ENCODE data around the gene CACNB1.

The CACNB1 gene

DNA sequence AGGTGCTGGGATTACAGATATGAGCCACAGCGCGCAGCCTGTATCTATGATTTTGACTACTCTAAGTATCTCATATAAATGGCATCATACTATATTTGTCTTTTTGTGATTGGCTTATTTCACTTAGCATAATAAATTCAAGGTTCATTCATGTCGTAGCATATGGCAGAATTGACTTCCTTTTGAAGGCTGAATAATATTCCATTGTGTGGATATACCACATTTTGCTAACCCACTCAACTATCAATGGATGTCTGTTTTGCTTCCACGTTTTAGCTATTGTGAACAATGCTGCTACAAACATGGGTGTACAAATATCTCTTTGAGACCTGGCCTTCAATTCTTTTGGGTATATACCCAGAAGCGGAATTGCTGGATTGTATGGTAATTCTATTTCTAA is 56.2 kb downstream of the CACNB1 start:
- TF ChIP-seq, protein P1, sequence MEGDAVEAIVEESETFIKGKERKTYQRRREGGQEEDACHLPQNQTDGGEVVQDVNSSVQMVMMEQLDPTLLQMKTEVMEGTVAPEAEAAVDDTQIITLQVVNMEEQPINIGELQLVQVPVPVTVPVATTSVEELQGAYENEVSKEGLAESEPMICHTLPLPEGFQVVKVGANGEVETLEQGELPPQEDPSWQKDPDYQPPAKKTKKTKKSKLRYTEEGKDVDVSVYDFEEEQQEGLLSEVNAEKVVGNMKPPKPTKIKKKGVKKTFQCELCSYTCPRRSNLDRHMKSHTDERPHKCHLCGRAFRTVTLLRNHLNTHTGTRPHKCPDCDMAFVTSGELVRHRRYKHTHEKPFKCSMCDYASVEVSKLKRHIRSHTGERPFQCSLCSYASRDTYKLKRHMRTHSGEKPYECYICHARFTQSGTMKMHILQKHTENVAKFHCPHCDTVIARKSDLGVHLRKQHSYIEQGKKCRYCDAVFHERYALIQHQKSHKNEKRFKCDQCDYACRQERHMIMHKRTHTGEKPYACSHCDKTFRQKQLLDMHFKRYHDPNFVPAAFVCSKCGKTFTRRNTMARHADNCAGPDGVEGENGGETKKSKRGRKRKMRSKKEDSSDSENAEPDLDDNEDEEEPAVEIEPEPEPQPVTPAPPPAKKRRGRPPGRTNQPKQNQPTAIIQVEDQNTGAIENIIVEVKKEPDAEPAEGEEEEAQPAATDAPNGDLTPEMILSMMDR (IDR thresholded peaks at IDR 0.05), result no peak

DNA sequence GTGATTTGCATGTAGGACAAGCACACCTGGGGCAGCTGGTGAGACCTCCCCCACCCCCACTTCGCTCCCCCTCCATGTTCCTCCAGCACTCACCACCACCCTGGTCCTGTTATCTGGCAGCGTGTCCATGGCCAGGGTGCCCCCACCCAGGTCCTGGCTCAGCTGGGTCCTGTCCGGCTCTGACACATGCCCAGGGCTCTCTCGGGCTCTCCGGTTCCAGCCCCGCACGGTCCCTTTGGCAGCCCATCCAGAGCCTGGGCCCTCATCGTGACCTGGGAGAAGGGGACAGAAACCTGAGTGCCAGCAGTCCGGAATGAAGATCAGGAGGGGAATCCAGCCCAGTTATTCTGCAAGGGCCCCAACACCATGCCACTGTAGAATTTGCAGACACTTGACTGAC is 57.9 kb downstream of the CACNB1 start:
- TF ChIP-seq, protein P1 (IDR thresholded peaks at IDR 0.05), result no peak
- TF ChIP-seq ZFX (IDR thresholded peaks at IDR 0.05; ENCODE audit: borderline replicate concordance), result no peak
- no peak overlapping the region for H3K27ac ChIP-seq

More for the DNA sequence above, 56.2 kb downstream of the CACNB1 start:
- H3K27ac ChIP-seq, result no peak overlapping the region

DNA sequence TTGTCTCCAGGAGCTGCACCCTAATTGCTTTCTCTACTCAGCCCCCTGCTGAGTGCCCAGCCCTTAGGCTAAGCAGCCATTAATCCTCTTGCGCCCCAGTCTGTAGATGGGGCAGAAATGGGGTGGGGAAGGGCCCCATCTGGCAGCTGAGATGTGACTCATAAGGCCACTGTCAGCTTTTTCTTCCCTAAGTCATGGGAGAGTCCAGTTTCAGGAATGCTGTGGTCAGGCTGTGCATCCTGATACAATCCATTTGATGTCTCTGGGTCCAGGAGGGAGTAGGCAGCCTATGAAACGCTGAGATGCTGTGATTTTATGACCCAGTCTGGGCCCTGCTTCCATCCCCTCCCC is 58.3 kb downstream of the CACNB1 start:
- H3K27ac ChIP-seq, result no peak overlapping the region
- no peak for TF ChIP-seq ZFX (IDR thresholded peaks at IDR 0.05; ENCODE audit: borderline replicate concordance)
- TF ChIP-seq, protein P1 (IDR thresholded peaks at IDR 0.05), result no peak

DNA sequence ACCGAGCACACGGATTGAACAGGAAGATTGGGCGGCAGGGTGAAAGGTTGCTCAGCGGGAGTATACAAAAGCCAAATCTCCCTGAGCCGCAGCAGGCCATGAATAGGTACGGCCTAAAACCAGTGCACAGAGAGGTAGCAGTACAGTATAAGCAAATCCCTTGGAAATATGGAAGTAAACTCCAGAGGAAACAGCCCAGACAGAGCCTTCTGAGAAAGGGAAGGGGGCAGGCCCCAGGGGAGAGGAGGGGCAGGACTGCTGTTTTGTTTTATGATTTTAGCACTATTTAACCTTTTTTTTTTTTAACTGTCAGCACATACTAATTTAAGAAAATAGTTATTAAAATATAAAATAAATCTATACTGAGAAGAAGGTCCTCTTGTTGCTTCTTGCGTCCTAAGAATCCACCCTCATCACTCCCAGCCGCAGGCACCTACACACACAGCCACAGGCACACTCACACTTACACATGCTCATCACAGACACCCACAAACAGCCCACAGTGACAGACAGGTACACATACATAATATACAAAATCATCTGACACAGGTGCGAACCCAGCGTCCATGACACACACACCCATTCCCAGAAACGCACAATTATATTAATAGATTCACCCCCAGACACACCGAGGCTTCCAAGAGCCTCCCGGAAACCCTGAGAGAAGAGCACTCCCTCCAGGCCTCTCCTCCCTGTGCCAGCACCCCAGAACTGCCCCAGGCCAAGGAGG is 58.9 kb downstream of the CACNB1 start:
- TF ChIP-seq, protein P1 (IDR thresholded peaks at IDR 0.05), result no peak
- no peak for TF ChIP-seq ZFX (IDR thresholded peaks at IDR 0.05; ENCODE audit: borderline replicate concordance)
- no peak overlapping the region for H3K27ac ChIP-seq

DNA sequence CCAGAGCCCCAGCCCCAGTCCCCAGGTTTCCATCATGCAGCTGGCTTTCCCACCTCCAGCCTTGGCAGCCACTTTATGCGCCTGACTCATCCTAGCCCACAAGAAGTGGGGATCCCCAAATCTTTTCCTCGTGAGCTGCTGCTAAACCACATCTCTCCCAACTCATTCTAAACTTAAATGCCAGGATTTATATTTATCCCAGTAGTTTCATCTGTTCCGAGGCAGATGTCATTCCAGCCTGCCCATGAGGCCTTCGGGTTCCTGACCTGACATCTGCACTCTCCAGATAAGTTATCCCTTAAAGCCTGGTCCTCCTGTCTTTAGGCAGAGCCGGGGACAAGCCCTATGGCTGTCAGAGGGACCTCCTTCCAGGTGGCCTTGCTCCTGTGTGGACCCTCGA is 62.6 kb downstream of the CACNB1 start:
- no peak overlapping the region for H3K27ac ChIP-seq
- TF ChIP-seq, protein P1 (IDR thresholded peaks at IDR 0.05), result no peak
- TF ChIP-seq ZFX (IDR thresholded peaks at IDR 0.05; ENCODE audit: borderline replicate concordance), result no peak

DNA sequence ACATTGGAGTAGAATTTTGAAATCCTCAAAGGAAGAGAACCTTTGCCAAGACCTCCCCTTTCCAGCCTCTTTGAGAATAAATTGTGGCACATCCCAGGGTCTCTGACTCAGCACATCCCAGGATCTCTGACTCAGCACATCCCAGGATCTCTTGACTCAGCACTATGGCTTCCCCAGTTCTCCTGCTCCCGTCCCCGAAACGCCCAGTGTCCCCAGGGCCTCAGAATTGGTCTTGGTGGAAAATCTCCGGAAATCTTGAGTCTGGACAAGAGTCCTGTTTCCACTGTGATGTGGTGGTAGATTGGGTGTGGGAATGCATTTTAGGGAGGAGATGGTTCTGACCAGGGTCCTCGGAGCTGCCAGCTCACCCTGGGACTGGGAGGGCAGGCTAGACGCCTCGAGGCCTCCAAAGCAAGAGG is 65.3 kb downstream of the CACNB1 start:
- TF ChIP-seq ZFX (IDR thresholded peaks at IDR 0.05; ENCODE audit: borderline replicate concordance), result no peak
- TF ChIP-seq, protein P1 (IDR thresholded peaks at IDR 0.05), result no peak
- H3K27ac ChIP-seq, result no peak overlapping the region

DNA sequence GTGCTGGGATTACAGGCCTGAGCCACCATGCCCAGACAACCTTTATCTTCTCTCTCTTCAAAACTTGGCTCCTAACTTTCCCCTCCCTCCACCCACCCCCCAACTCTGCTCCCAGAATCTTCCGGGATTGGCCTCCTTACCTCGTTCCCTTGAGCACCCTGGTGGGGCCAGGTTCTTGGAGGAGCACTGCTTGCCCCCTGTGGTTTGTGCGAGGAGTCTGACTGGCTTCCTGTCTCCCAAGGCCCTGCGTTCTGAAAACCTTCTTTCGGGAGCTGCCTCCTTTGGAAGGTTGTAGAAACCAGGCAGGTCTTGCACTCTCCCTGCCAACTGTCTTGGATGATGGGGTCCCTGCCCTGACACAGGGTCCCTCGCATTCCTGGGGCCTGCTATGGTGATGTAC is 65.9 kb downstream of the CACNB1 start:
- TF ChIP-seq, protein P1 (IDR thresholded peaks at IDR 0.05), result no peak
- H3K27ac ChIP-seq, result no peak overlapping the region

All from 22Rv1 (cell line).